Measurements from ENCODE around the gene RMDN3. TPM values are rescaled to one million over a fixed set of nuclear protein-coding genes. Genes with fewer than 3 reads are reported as not detected.

Gene RMDN3
- total and polyA plus RNA-seq, 9 of the 15 experiments (the other 6 are each of a cell fraction or from before 2014, with no cell fraction given): 8.1 to 38.2 (median 25.9) TPM

DNA sequence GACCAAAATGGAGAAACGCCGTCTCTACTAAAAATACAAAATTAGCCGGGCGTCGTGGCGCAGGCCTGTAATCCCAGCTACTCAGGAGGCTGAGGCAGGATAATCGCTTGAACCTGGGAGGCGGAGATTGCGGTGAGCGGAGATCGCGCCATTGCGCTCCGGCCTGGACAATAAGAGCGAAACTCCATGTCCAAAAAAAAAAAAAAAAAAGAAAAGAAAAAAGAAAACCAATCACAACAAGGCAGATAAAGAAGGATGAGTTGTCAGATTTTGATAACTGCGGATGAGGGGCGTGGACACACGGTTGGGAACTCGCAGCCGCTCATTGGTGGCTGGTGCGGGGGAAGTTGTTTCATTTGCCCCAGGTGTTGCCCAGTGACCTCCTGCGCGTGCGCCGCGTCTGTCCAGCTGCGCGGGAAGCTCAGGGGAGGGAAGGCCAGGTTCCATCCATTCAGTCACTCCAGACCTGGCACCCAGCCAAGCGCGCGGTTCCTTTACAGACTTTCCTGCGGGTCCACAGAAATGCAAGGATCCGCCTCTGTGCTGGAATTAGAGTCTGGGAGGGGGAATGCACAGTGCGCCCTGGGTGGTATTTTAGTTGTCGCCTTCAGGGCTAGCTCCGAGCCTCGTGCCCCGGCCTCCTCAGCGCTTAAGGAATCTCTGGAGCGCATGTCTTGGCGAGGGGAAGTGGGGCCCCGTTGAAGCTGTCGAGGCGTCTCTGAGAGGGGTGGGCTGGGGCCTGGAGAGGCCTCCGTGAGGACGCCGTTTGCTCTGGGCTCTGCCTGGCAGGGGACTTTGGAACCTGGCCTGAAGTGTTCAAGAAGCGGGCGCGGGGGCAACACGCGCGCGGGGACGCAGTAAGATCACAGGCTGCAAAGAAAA lies 8.1 kb upstream of the RMDN3 start (continued):
- TF ChIP-seq, protein P1, sequence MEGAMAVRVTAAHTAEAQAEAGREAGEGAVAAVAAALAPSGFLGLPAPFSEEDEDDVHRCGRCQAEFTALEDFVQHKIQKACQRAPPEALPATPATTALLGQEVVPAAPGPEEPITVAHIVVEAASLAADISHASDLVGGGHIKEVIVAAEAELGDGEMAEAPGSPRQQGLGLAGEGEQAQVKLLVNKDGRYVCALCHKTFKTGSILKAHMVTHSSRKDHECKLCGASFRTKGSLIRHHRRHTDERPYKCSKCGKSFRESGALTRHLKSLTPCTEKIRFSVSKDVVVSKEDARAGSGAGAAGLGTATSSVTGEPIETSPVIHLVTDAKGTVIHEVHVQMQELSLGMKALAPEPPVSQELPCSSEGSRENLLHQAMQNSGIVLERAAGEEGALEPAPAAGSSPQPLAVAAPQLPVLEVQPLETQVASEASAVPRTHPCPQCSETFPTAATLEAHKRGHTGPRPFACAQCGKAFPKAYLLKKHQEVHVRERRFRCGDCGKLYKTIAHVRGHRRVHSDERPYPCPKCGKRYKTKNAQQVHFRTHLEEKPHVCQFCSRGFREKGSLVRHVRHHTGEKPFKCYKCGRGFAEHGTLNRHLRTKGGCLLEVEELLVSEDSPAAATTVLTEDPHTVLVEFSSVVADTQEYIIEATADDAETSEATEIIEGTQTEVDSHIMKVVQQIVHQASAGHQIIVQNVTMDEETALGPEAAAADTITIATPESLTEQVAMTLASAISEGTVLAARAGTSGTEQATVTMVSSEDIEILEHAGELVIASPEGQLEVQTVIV (CRISPR knock-in tag; IDR thresholded peaks at IDR 0.05; ENCODE audit: borderline replicate concordance): no peak
- TF ChIP-seq ZKSCAN3 (CRISPR knock-in tag; IDR thresholded peaks at IDR 0.05): 0 out of 2 replicates have a peak, but pooled peaks have one; percentile 17
- no peak for TF ChIP-seq FOXM1 (IDR thresholded peaks at IDR 0.05; ENCODE audit: low read depth)
- TF ChIP-seq FOXM1 (CRISPR knock-in tag; IDR thresholded peaks at IDR 0.05; ENCODE audit: low read depth): peak; percentile 44; the same call in 1 of the 2 replicates
- TF ChIP-seq RFX1 (IDR thresholded peaks at IDR 0.05): no peak
- TF ChIP-seq MEF2D (tag; conservative IDR thresholded peaks at IDR 0.05; ENCODE audit: low read depth): 0 out of 2 replicates have a peak, but pooled peaks have one; percentile 14
- 0 out of 2 replicates have a peak, but pooled peaks have one; percentile 7 for TF ChIP-seq CEBPG (CRISPR knock-in tag; IDR thresholded peaks at IDR 0.05)
- no peak for TF ChIP-seq CEBPG (tag; conservative IDR thresholded peaks at IDR 0.05 in 1 of 2, IDR thresholded peaks at IDR 0.05 in 1 of 2)
- no peak for TF ChIP-seq ZBED1 (IDR thresholded peaks at IDR 0.05)
- TF ChIP-seq ESRRA (IDR thresholded peaks at IDR 0.05; ENCODE audit: borderline replicate concordance, low read depth): no peak
- TF ChIP-seq TCF7 (IDR thresholded peaks at IDR 0.05; ENCODE audit: borderline replicate concordance): no peak
- TF ChIP-seq YY1 (IDR thresholded peaks at IDR 0.05; ENCODE audit: borderline replicate concordance in 1 of 3, control insufficient read depth in 1 of 3, extremely low read depth in 1 of 3, insufficient read depth in 3 of 3, insufficient read length in 1 of 3, insufficient replicate concordance in 2 of 3, low read depth in 1 of 3, low read length in 2 of 3): peak in 1 of 3 experiments; percentile 7
- TF ChIP-seq, protein P2, sequence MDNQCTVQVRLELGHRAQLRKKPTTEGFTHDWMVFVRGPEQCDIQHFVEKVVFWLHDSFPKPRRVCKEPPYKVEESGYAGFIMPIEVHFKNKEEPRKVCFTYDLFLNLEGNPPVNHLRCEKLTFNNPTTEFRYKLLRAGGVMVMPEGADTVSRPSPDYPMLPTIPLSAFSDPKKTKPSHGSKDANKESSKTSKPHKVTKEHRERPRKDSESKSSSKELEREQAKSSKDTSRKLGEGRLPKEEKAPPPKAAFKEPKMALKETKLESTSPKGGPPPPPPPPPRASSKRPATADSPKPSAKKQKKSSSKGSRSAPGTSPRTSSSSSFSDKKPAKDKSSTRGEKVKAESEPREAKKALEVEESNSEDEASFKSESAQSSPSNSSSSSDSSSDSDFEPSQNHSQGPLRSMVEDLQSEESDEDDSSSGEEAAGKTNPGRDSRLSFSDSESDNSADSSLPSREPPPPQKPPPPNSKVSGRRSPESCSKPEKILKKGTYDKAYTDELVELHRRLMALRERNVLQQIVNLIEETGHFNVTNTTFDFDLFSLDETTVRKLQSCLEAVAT (IDR thresholded peaks at IDR 0.05): peak in 1 of 2 experiments; percentile 62; a peak in 1 of 4 replicates
- TF ChIP-seq, protein P3, sequence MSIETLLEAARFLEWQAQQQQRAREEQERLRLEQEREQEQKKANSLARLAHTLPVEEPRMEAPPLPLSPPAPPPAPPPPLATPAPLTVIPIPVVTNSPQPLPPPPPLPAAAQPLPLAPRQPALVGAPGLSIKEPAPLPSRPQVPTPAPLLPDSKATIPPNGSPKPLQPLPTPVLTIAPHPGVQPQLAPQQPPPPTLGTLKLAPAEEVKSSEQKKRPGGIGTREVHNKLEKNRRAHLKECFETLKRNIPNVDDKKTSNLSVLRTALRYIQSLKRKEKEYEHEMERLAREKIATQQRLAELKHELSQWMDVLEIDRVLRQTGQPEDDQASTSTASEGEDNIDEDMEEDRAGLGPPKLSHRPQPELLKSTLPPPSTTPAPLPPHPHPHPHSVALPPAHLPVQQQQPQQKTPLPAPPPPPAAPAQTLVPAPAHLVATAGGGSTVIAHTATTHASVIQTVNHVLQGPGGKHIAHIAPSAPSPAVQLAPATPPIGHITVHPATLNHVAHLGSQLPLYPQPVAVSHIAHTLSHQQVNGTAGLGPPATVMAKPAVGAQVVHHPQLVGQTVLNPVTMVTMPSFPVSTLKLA (conservative IDR thresholded peaks at IDR 0.05): peak in 1 of 2 experiments; percentile 20; a peak in 2 of 4 replicates
- TF ChIP-seq, protein P4, sequence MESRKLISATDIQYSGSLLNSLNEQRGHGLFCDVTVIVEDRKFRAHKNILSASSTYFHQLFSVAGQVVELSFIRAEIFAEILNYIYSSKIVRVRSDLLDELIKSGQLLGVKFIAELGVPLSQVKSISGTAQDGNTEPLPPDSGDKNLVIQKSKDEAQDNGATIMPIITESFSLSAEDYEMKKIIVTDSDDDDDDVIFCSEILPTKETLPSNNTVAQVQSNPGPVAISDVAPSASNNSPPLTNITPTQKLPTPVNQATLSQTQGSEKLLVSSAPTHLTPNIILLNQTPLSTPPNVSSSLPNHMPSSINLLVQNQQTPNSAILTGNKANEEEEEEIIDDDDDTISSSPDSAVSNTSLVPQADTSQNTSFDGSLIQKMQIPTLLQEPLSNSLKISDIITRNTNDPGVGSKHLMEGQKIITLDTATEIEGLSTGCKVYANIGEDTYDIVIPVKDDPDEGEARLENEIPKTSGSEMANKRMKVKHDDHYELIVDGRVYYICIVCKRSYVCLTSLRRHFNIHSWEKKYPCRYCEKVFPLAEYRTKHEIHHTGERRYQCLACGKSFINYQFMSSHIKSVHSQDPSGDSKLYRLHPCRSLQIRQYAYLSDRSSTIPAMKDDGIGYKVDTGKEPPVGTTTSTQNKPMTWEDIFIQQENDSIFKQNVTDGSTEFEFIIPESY (CRISPR knock-in tag; IDR thresholded peaks at IDR 0.05): peak; percentile 55; the same call in 1 of the 2 replicates
- TF ChIP-seq NCOR1 (IDR thresholded peaks at IDR 0.05): peak; percentile 11; the same call in 1 of the 2 replicates
- 0 out of 2 replicates have a peak, but pooled peaks have one; percentile 73 for TF ChIP-seq NR3C1 (CRISPR knock-in tag; IDR thresholded peaks at IDR 0.05)
- TF ChIP-seq ZNF143 (CRISPR knock-in tag; IDR thresholded peaks at IDR 0.05): peak; percentile 51; the same call in 1 of the 2 replicates

Measured in K562 (cell line).